HG03439 (cell line): ENCODE results near the gene CACNA2D3.

Experiments used
- ATAC-seq: cut with Tn5 transposase; IDR thresholded peaks from one replicate; pipeline ENCODE4 v1.9.1; 2021; ENCODE audit warnings: mild to moderate bottlenecking, moderate library complexity; ENCODE audit not compliant: unreplicated experiment

Gene CACNA2D3

GRCh38 chr3:54262946-54263345 is 140.6 kb downstream of the CACNA2D3 start:
- no peak for ATAC-seq

GRCh38 chr3:54264050-54264449 is 141.7 kb downstream of the CACNA2D3 start:
- ATAC-seq, result no peak

GRCh38 chr3:54270816-54271526 is 148.6 kb downstream of the CACNA2D3 start:
- ATAC-seq, result no peak

- ATAC-seq, result no peak
Measured at GRCh38 chr3:54273791-54274190, 151.4 kb downstream of the CACNA2D3 start.

- ATAC-seq, result no peak
Measured at GRCh38 chr3:54274607-54275006, 152.3 kb downstream of the CACNA2D3 start.

GRCh38 chr3:54279005-54279583 is 156.7 kb downstream of the CACNA2D3 start:
- no peak for ATAC-seq

- ATAC-seq, result no peak
Measured at GRCh38 chr3:54283470-54283869, 161.1 kb downstream of the CACNA2D3 start.

- no peak for ATAC-seq
Measured at GRCh38 chr3:54294214-54294613, 171.9 kb downstream of the CACNA2D3 start.

- ATAC-seq, result no peak
Measured at GRCh38 chr3:54296531-54296930, 174.2 kb downstream of the CACNA2D3 start.

GRCh38 chr3:54299169-54299935 is 177.0 kb downstream of the CACNA2D3 start:
- ATAC-seq, result no peak

- ATAC-seq, result no peak
Measured at GRCh38 chr3:54303517-54304375, 181.4 kb downstream of the CACNA2D3 start.

GRCh38 chr3:54304877-54305276 is 182.5 kb downstream of the CACNA2D3 start:
- no peak for ATAC-seq

GRCh38 chr3:54305409-54306099 is 183.2 kb downstream of the CACNA2D3 start:
- ATAC-seq, result no peak

GRCh38 chr3:54307566-54308180 is 185.3 kb downstream of the CACNA2D3 start:
- no peak for ATAC-seq

- no peak for ATAC-seq
Measured at GRCh38 chr3:54309601-54310000, 187.2 kb downstream of the CACNA2D3 start.

GRCh38 chr3:54311211-54311747 is 188.9 kb downstream of the CACNA2D3 start:
- ATAC-seq, result no peak

- ATAC-seq, result no peak
Measured at GRCh38 chr3:54312156-54312899, 190.0 kb downstream of the CACNA2D3 start.

GRCh38 chr3:54313418-54313817 is 191.1 kb downstream of the CACNA2D3 start:
- ATAC-seq, result no peak

- ATAC-seq, result no peak
Measured at GRCh38 chr3:54321520-54321919, 199.2 kb downstream of the CACNA2D3 start.
